Measurements from ENCODE around the gene STXBP6.

Gene STXBP6

GRCh38 chr14:25015761-25016160, 34.2 kb downstream of the STXBP6 start:
- no peak for DNase-seq (ENCODE audit: low read depth in 2 of 2)

GRCh38 chr14:25014440-25014839, 35.5 kb downstream of the STXBP6 start:
- no peak for DNase-seq (ENCODE audit: low read depth in 2 of 2)

- no peak for DNase-seq (ENCODE audit: low read depth in 2 of 2)
Measured at GRCh38 chr14:25011095-25011494, 38.9 kb downstream of the STXBP6 start.

GRCh38 chr14:25010471-25010870, 39.5 kb downstream of the STXBP6 start:
- no peak for DNase-seq (ENCODE audit: low read depth in 2 of 2)

GRCh38 chr14:25009891-25010290, 40.1 kb downstream of the STXBP6 start:
- no peak for DNase-seq (ENCODE audit: low read depth in 2 of 2)

GRCh38 chr14:25007832-25008231, 42.1 kb downstream of the STXBP6 start:
- DNase-seq (ENCODE audit: low read depth in 2 of 2) = no peak

- no peak for DNase-seq (ENCODE audit: low read depth in 2 of 2)
Measured at GRCh38 chr14:25006961-25007795, 42.8 kb downstream of the STXBP6 start.

- DNase-seq (ENCODE audit: low read depth in 2 of 2) = no peak
Measured at GRCh38 chr14:25006031-25006430, 43.9 kb downstream of the STXBP6 start.

- no peak for DNase-seq (ENCODE audit: low read depth in 2 of 2)
Measured at GRCh38 chr14:25004389-25004809, 45.5 kb downstream of the STXBP6 start.

GRCh38 chr14:25003537-25003936, 46.4 kb downstream of the STXBP6 start:
- DNase-seq (ENCODE audit: low read depth in 2 of 2) = no peak

GRCh38 chr14:25001601-25002000, 48.3 kb downstream of the STXBP6 start:
- no peak for DNase-seq (ENCODE audit: low read depth in 2 of 2)

- no peak for DNase-seq (ENCODE audit: low read depth in 2 of 2)
Measured at GRCh38 chr14:25001156-25001555, 48.8 kb downstream of the STXBP6 start.

- no peak for DNase-seq (ENCODE audit: low read depth in 2 of 2)
Measured at GRCh38 chr14:24999157-24999556, 50.8 kb downstream of the STXBP6 start.

GRCh38 chr14:24996930-24997725, 52.8 kb downstream of the STXBP6 start:
- DNase-seq (ENCODE audit: low read depth in 2 of 2) = no peak

- no peak for DNase-seq (ENCODE audit: low read depth in 2 of 2)
Measured at GRCh38 chr14:24995016-24995415, 54.9 kb downstream of the STXBP6 start.

GRCh38 chr14:24993631-24994030, 56.3 kb downstream of the STXBP6 start:
- DNase-seq (ENCODE audit: low read depth in 2 of 2) = no peak

- DNase-seq (ENCODE audit: low read depth in 2 of 2) = no peak
Measured at GRCh38 chr14:24992624-24993360, 57.2 kb downstream of the STXBP6 start.

GRCh38 chr14:24991821-24992220, 58.1 kb downstream of the STXBP6 start:
- DNase-seq (ENCODE audit: low read depth in 2 of 2) = no peak

- DNase-seq (ENCODE audit: low read depth in 2 of 2) = no peak
Measured at GRCh38 chr14:24991288-24991687, 58.7 kb downstream of the STXBP6 start.

- DNase-seq (ENCODE audit: low read depth in 2 of 2) = no peak
Measured at GRCh38 chr14:24990773-24991172, 59.2 kb downstream of the STXBP6 start.

GRCh38 chr14:24990050-24990449, 59.9 kb downstream of the STXBP6 start:
- no peak for DNase-seq (ENCODE audit: low read depth in 2 of 2)

- no peak for DNase-seq (ENCODE audit: low read depth in 2 of 2)
Measured at GRCh38 chr14:24988760-24989159, 61.2 kb downstream of the STXBP6 start.
